ENCODE data around the gene ZNF107.
A peak's percentile ranks its signal among the peaks of the same experiment; 100 is the strongest.

The ZNF107 gene

GRCh38 chr7:64665980-64666662 is at the start of gene ZNF107:
Gene ZNF107, plus strand, starts transcription at chr7:64666133. Its CDS starts 150 bp downstream, at chr7:64666283.
- peak; percentile 64 to 81 for DNase-seq (ENCODE audit: low read depth in 1 of 2, low spot score in 1 of 2)

GRCh38 chr7:64618785-64619456 is 47.0 kb upstream of the ZNF107 start:
- peak in 1 of 2 donors; percentile 52 for DNase-seq (ENCODE audit: low read depth in 1 of 2, low spot score in 1 of 2)

DNA sequence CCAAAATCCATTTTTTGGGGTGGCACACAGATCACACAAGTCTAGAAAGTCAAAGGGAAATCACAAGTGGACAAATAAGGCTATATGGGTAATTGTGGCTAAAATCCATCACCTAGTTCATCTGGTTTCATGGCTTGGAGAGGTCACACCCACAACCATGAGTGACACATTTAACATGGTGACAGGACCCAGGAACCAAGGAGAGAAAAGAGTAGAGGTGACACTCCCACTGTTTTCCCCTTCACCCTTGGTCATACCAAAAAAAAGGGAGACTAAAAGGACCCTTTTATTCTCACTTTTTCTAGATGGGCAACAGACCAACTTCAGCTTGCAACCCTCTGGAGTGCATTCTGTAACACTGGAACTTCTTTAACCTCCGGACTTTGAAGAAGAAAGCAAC is 46.2 kb upstream of the ZNF107 start:
- no peak for DNase-seq (ENCODE audit: low read depth in 1 of 2, low spot score in 1 of 2)

GRCh38 chr7:64621656-64622055 is 44.3 kb upstream of the ZNF107 start:
- no peak for DNase-seq (ENCODE audit: low read depth in 1 of 2, low spot score in 1 of 2)

DNA sequence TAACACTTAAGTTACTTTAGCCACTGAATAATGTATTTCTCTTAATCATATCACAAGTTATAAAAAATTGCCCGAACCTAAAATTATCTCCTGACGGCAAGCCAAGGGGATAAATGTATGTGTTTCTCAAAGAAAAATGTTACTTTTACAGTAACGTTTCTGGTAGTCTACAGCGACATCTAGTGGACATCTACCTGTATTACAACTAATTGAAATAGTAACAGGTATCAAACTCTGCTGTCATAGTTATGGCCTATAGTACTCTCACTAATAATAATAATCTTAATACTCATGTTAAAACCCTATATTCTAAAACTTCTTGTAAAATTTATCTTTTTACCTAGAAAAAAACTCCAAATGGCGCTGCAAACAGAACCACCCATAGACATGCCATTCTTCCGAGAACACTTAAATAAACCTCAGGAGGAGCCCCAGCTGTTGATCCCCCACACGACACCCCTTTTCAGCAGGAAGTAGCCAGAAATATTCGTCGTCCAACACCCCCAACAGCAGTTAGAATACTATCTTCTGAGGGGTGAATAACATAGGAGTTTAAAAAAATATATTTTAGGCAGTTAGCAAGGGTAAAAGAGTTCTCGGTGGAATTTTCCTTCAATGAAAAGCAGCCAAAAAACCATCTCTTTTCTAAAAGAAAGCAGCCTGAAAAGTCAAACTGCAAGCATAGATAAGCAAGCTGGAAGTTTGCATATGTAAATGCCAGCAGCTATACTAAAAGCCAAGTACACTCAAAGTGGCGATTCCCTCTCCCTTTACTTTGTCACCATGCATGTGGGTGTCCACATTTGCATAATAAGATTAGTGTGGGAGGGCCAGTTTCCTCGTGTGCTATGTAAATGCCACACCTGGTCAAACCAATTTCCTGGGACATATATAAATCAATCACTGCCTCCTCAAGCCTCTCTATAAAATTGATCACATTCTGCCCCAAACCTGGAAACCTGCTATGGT is 40.5 kb upstream of the ZNF107 start:
- peak in 1 of 2 donors; percentile 15 for DNase-seq (ENCODE audit: low read depth in 1 of 2, low spot score in 1 of 2)

- DNase-seq (ENCODE audit: low read depth in 1 of 2, low spot score in 1 of 2): no peak
Observed at GRCh38 chr7:64626083-64626469, 39.9 kb upstream of the ZNF107 start.

- DNase-seq (ENCODE audit: low read depth in 1 of 2, low spot score in 1 of 2): no peak
Observed at GRCh38 chr7:64626557-64626956, 39.4 kb upstream of the ZNF107 start.

DNA sequence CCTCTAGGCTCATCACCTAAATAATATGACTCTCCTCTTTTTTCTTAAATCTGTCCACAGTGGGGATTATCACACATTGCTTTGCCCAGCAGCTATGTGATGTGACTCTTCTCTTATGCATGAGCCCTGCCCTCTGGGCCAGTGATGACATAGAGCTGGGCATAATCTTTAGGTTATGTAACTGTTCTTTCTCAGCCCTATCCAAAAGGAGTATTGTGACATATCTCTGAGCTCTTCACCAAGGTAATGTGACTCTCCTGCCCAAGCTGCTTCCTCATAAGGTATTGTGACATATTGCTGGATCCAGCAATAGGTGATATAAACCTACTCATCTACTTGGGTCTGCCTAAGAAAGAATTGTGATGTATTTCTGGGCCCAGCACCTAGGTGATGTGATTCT is 37.7 kb upstream of the ZNF107 start:
- no peak for DNase-seq (ENCODE audit: low read depth in 1 of 2, low spot score in 1 of 2)

GRCh38 chr7:64628721-64629120 is 37.2 kb upstream of the ZNF107 start:
- DNase-seq (ENCODE audit: low read depth in 1 of 2, low spot score in 1 of 2): no peak

GRCh38 chr7:64630496-64630895 is 35.4 kb upstream of the ZNF107 start:
- DNase-seq (ENCODE audit: low read depth in 1 of 2, low spot score in 1 of 2): no peak

DNA sequence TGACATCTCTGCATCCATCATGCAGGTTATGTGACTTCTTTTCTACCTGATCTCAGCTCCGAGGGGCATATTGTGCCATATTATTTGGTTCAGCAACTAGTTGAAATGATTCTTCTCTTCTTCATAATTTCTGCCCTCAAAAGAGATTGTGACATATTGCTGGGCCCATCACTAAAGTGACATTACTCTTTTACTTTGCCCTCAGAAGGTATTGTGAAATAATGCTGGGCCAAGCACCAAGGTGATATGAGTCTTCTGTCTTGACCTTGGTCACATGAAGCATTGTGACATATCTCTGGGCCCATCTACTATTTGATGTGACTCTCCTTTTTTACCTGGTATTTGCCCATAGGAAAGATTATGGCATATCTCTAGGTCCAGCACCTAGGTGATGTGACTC is 33.9 kb upstream of the ZNF107 start:
- DNase-seq (ENCODE audit: low read depth in 1 of 2, low spot score in 1 of 2): no peak

DNA sequence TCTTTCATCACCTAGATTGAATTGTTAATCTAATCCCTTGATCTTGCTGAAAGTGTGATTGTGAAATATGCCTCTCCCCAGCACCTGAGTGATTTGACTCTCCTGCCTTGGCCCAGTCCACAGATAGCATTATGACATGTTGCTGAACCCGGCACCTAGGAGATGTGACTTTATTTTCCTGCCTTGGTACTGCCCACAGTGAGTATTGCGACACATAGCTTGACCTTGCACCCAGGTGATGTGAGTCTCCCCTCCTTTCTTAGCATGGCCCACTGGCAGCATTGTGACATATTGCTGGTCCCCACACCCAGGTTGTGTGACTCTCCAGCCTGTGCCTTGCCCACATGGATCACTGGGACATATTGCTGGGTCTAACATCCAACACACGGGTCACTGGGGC is 32.5 kb upstream of the ZNF107 start:
- DNase-seq (ENCODE audit: low read depth in 1 of 2, low spot score in 1 of 2): no peak

DNA sequence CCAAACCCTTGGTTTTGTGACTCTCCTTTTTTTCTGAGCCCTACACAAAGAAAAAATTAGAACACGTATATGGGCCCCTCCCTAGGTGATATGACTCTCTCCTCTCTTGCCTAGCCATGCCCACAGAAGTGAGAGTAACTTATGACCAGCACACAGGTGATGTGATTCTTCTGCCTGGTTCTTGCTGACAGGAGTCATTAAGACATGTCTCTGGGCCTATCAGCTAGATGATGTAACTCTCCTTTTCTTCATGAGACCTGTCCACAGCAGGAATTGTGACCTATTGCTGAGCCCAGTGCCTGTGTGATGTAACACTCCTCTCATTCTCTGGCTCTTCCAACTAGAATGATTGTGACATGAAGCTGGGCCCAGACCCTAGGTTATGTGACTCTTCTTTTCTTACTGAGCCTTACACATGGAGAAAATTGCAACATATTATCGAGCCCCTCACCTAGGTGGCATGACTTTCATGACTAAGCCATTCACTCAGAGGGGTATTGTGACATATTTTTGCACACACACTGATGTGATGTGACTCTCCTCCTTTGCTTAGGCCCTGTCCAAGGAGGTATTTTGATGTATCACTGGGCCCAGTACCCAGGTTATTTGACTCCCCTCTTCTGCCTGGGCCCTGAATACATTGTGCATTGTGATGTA is 31.4 kb upstream of the ZNF107 start:
- DNase-seq (ENCODE audit: low read depth in 1 of 2, low spot score in 1 of 2): no peak

DNA sequence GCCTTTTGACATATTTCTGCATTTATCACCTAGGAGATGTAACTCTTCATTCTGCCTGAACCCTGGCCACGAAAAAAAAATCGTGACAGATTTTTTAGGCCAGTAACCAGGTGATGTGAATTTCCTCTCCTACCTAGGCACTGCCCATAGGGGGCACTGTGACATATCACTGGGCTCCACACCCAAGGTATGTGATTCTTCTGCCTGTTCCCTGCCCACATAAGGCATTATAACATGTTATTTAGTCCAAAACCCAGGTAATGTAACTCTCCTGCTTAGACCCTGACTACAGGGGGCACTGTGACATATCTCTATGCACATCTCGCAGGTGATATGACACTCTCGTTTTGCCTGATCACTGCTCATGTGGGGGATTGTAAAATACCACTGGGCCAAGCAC is 29.5 kb upstream of the ZNF107 start:
- no peak for DNase-seq (ENCODE audit: low read depth in 1 of 2, low spot score in 1 of 2)

- DNase-seq (ENCODE audit: low read depth in 1 of 2, low spot score in 1 of 2): no peak
Observed at GRCh38 chr7:64637521-64638445, 28.1 kb upstream of the ZNF107 start.

GRCh38 chr7:64638822-64639221 is 27.1 kb upstream of the ZNF107 start:
- no peak for DNase-seq (ENCODE audit: low read depth in 1 of 2, low spot score in 1 of 2)

- no peak for DNase-seq (ENCODE audit: low read depth in 1 of 2, low spot score in 1 of 2)
Observed at GRCh38 chr7:64639267-64640001, 26.5 kb upstream of the ZNF107 start.

DNA sequence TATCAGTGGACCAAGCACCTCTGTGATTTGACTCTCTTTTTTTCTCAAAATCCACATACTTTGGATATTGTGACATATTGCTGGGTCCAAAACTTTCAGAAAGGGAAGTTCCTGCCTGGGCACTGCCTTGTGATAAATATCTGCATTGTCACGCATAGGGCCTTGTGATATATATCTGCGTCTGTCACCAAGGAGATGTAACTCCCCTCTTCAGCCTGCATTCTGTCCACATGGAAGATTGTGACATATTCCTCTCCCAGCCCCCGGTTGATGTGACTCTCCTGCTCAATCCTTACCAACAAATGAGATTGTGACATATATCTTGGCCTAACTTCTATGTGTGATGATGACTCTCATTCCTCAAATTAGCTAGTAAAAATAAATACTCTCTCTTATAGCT is 25.4 kb upstream of the ZNF107 start:
- no peak for DNase-seq (ENCODE audit: low read depth in 1 of 2, low spot score in 1 of 2)

- no peak for DNase-seq (ENCODE audit: low read depth in 1 of 2, low spot score in 1 of 2)
Observed at GRCh38 chr7:64642046-64642445, 23.9 kb upstream of the ZNF107 start.
